Keratinocyte (primary cell): ENCODE data around the gene MYCBPAP. TPM values are rescaled to one million over a fixed set of nuclear protein-coding genes. Genes with fewer than 3 reads are reported as not detected.

Experiments
- DNase-seq: peaks from one replicate; pipeline ENCODE4 v3.0.0-alpha.2; 2011; ENCODE audit warnings: low read depth, missing footprints, low spot score
- FAIRE-seq: peaks from 2 replicates; lab custom pipeline; 2011; peaks lifted over from hg19 to GRCh38; lab: Jason Lieb, UNC
- H2AFZ ChIP-seq: 2 replicates; pipeline ENCODE4 v1.6.0; 2012; ENCODE audit warnings: low read length, control low read depth, inconsistent platforms; ENCODE audit not compliant: control insufficient read depth
- H3K27ac ChIP-seq: 2 replicates; pipeline ENCODE4 v1.5.1; 2011; ENCODE audit warnings: low read length; ENCODE audit not compliant: control insufficient read depth, insufficient read depth
- H3K27me3 ChIP-seq: 3 replicates; pipeline ENCODE4 v1.6.0; 2011; ENCODE audit warnings: low read length; ENCODE audit not compliant: control insufficient read depth, insufficient read depth; ENCODE audit errors: extremely low read depth
- H3K36me3 ChIP-seq, 2 experiments: 2 replicates in 1 of 2; 3 replicates in 1 of 2; pipeline ENCODE4 v1.5.1; 2011; ENCODE audit warnings: low read length in 2 of 2, mild to moderate bottlenecking in 1 of 2; ENCODE audit not compliant: control insufficient read depth in 2 of 2, insufficient read depth in 2 of 2; ENCODE audit errors: extremely low read depth in 1 of 2
- H3K4me1 ChIP-seq: 3 replicates; pipeline ENCODE4 v1.5.1; 2011; ENCODE audit warnings: low read length; ENCODE audit not compliant: control insufficient read depth, insufficient read depth; ENCODE audit errors: extremely low read depth
- H3K4me2 ChIP-seq: 3 replicates; pipeline ENCODE4 v1.6.0; 2011; ENCODE audit warnings: low read depth, low read length; ENCODE audit not compliant: control insufficient read depth, insufficient read depth; ENCODE audit errors: extremely low read depth
- H3K4me3 ChIP-seq, 3 experiments: fragments of 200-600 bp in 1 of 3; sonication (generic) in 1 of 3; 2 replicates in 2 of 3; 3 replicates in 1 of 3; pipeline ENCODE4 v1.5.1; 2011 to 2016; ENCODE audit warnings: low read length in 3 of 3, mild to moderate bottlenecking in 3 of 3, control low read depth in 2 of 3, inconsistent platforms in 1 of 3, low read depth in 1 of 3, mixed read lengths in 1 of 3, mixed run types in 1 of 3, moderate library complexity in 1 of 3; ENCODE audit not compliant: control insufficient read depth in 2 of 3, insufficient read depth in 2 of 3; ENCODE audit errors: extremely low read depth in 1 of 3
- H3K79me2 ChIP-seq: 2 replicates; pipeline ENCODE4 v1.6.0; 2012; ENCODE audit warnings: low read length; ENCODE audit not compliant: control insufficient read depth, insufficient read depth
- H3K9ac ChIP-seq: 3 replicates; pipeline ENCODE4 v1.6.0; 2011; ENCODE audit warnings: low read length; ENCODE audit not compliant: control insufficient read depth, insufficient read depth; ENCODE audit errors: extremely low read depth
- H3K9me1 ChIP-seq: 3 replicates; pipeline ENCODE4 v1.6.0; 2011; ENCODE audit warnings: low read length; ENCODE audit not compliant: control insufficient read depth, insufficient read depth; ENCODE audit errors: extremely low read depth
- H3K9me3 ChIP-seq: 2 replicates; pipeline ENCODE4 v1.5.1; 2012; ENCODE audit warnings: low read depth, low read length; ENCODE audit not compliant: control insufficient read depth
- H4K20me1 ChIP-seq: 3 replicates; pipeline ENCODE4 v1.6.0; 2011; ENCODE audit warnings: low read length; ENCODE audit not compliant: control insufficient read depth, insufficient read depth; ENCODE audit errors: extremely low read depth
- EZH2 ChIP-seq: IDR thresholded peaks from one replicate; pipeline ENCODE4 v1.6.1; 2012; ENCODE audit warnings: inconsistent platforms, mild to moderate bottlenecking, low read length, moderate library complexity
- dilution Hi-C: fragments of 300-500 bp; cut with MboI; formaldehyde crosslinking; loops from one replicate; pipeline ENCODE4 v1.7.0; 2020; ENCODE audit warnings: low sequenced_read_pairs; ENCODE audit not compliant: extremely low pct_ligation_motif_present
- polyA plus RNA-seq, 5 experiments: library from polyadenylated mRNA; depleted of rRNA in 3 of 5; stranded (reverse) in 3 of 5; stranded (forward) in 1 of 5; unstranded in 1 of 5; fragments of >200 nt; gene quantifications; 1 replicate in 1 of 5; 2 replicates in 3 of 5; 3 replicates in 1 of 5; pipeline versions ENCODE4 v1.2.1 to v1.2.3, GENCODE V29; 2011 to 2012; ENCODE audit warnings: missing spikeins in 2 of 5, low read depth in 1 of 5, low replicate concordance in 1 of 5
- TF ChIP-seq, protein P1 (sequence below), 3 experiments: IDR thresholded peaks in 1 of 3; conservative IDR thresholded peaks in 1 of 3; optimal IDR thresholded peaks in 1 of 3; 2 replicates in 2 of 3; 3 replicates in 1 of 3; pipeline versions ENCODE3 to v1.5.1; 2011; ENCODE audit warnings: low read length in 3 of 3, mild to moderate bottlenecking in 3 of 3, moderate library complexity in 2 of 3, control low read depth in 1 of 3, inconsistent platforms in 1 of 3; ENCODE audit not compliant: insufficient read depth in 2 of 3; ENCODE audit errors: extremely low read depth in 1 of 3

Gene MYCBPAP
- polyA plus RNA-seq, 1 donor (not counting 4 experiments of a cell fraction or from before 2014, with no cell fraction given) = 9.5 TPM

DNA sequence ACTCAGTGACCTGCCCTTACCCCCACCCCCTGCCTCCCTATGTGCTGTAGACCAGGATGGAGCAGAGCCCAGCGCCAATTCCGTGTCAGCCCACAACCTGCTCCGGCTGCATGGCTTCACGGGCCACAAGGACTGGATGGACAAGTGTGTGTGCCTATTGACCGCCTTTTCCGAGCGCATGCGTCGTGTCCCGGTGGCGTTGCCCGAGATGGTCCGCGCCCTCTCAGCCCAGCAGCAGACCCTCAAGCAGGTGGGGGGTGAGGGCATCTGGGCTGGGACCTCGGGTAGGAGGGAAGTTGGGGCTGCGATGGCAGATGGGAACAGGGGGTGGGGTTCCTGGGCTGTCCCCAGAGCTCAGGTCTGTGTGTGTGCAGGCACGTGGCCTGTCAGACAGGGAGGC is 46.0 kb downstream of the MYCBPAP start:
- dilution Hi-C loops = no loop called here

DNA sequence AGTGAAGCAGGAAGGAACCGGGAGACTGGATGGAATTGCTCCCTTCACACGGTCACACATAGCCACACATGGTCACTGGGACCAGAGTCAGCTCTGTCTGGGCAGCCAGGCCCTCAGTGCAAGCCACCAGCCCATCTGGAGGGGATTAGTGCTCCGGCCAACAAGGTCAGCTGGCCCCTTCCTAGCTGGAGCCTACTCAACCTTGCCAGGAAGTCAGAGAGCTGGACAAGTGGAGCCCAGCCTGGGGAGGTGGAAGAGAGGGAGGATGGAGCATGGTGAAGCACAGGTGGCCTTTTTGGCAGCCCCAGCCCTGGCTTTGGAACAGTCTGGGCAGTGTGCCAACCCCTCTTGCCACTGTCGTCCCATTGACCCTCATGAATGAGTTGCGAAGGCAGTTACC is 48.6 kb downstream of the MYCBPAP start:
- dilution Hi-C loops = no loop called here
- TF ChIP-seq, protein P1, sequence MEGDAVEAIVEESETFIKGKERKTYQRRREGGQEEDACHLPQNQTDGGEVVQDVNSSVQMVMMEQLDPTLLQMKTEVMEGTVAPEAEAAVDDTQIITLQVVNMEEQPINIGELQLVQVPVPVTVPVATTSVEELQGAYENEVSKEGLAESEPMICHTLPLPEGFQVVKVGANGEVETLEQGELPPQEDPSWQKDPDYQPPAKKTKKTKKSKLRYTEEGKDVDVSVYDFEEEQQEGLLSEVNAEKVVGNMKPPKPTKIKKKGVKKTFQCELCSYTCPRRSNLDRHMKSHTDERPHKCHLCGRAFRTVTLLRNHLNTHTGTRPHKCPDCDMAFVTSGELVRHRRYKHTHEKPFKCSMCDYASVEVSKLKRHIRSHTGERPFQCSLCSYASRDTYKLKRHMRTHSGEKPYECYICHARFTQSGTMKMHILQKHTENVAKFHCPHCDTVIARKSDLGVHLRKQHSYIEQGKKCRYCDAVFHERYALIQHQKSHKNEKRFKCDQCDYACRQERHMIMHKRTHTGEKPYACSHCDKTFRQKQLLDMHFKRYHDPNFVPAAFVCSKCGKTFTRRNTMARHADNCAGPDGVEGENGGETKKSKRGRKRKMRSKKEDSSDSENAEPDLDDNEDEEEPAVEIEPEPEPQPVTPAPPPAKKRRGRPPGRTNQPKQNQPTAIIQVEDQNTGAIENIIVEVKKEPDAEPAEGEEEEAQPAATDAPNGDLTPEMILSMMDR (optimal IDR thresholded peaks at IDR 0.05 in 1 of 3, IDR thresholded peaks at IDR 0.05 in 1 of 3, conservative IDR thresholded peaks at IDR 0.05 in 1 of 3; ENCODE audit: extremely low read depth in 1 of 3, insufficient read depth in 2 of 3, low read length in 3 of 3) = no peak
- TF ChIP-seq EZH2 = no peak
- no peak overlapping the region for H3K4me3 ChIP-seq
- H3K9ac ChIP-seq = no peak overlapping the region
- peaks cover 32% of the 10 kb centered on the region for H3K27me3 ChIP-seq
- H4K20me1 ChIP-seq = peaks cover 2% of the 10 kb centered on the region
- peaks cover 10% of the 10 kb centered on the region for H3K4me1 ChIP-seq
- FAIRE-seq (no peak), DNase-seq (no peak)
- H3K9me3 ChIP-seq = no peaks in the 10 kb centered on the region
- no peaks in the 10 kb centered on the region for H3K9me1 ChIP-seq
- no peak overlapping the region for H3K27ac ChIP-seq
- H3K36me3 ChIP-seq = peaks cover 0 to 9% of the 10 kb centered on the region in 2 experiments
- H3K79me2 ChIP-seq = no peaks in the 10 kb centered on the region
- H3K4me2 ChIP-seq = no peak overlapping the region
- no peak overlapping the region for H2AFZ ChIP-seq

More for the DNA sequence above, 46.0 kb downstream of the MYCBPAP start:
- TF ChIP-seq, protein P1 (optimal IDR thresholded peaks at IDR 0.05 in 1 of 3, IDR thresholded peaks at IDR 0.05 in 1 of 3, conservative IDR thresholded peaks at IDR 0.05 in 1 of 3; ENCODE audit: extremely low read depth in 1 of 3, insufficient read depth in 2 of 3, low read length in 3 of 3) = no peak
- no peak for TF ChIP-seq EZH2
- no peak overlapping the region for H3K27ac ChIP-seq
- FAIRE-seq (no peak), DNase-seq (no peak)
- H3K4me2 ChIP-seq = no peak overlapping the region
- H3K79me2 ChIP-seq = no peaks in the 10 kb centered on the region
- H3K9me3 ChIP-seq = no peaks in the 10 kb centered on the region
- no peaks in the 10 kb centered on the region for H3K9me1 ChIP-seq
- no peak overlapping the region for H3K9ac ChIP-seq
- peaks cover 11% of the 10 kb centered on the region for H3K27me3 ChIP-seq
- H4K20me1 ChIP-seq = peaks cover 2% of the 10 kb centered on the region
- no peaks in the 10 kb centered on the region for H3K4me1 ChIP-seq
- no peak overlapping the region for H3K4me3 ChIP-seq
- peaks cover 5 to 23% of the 10 kb centered on the region in 2 experiments for H3K36me3 ChIP-seq
- H2AFZ ChIP-seq = no peak overlapping the region
